ENCODE data around the gene G3BP2.
"Not testable (repeated sequence)": the region's sequence is repeated elsewhere in the genome, so short reads cannot be mapped to it uniquely, and the experiment has no call there.

DNA sequence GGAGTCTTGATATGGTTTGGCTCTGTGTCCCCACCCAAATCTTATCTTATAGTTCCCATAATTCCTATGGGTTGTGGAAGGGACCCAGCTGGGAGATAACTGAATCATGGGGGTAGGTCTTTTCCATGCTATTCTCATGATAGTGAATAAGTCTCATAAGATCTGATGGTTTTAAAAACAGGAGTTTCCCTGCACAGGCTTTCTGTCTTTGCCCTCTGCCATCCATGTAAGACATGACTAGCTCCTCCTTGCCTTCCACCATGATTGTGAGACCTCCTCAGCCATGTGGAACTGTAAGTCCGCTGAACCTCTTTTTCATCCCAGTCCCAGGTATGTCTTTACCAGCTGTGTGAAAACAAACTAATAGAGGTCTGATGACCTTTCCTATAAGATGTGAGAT, 13.9 kb upstream of the G3BP2 start:
- TF ChIP-seq, protein P1, sequence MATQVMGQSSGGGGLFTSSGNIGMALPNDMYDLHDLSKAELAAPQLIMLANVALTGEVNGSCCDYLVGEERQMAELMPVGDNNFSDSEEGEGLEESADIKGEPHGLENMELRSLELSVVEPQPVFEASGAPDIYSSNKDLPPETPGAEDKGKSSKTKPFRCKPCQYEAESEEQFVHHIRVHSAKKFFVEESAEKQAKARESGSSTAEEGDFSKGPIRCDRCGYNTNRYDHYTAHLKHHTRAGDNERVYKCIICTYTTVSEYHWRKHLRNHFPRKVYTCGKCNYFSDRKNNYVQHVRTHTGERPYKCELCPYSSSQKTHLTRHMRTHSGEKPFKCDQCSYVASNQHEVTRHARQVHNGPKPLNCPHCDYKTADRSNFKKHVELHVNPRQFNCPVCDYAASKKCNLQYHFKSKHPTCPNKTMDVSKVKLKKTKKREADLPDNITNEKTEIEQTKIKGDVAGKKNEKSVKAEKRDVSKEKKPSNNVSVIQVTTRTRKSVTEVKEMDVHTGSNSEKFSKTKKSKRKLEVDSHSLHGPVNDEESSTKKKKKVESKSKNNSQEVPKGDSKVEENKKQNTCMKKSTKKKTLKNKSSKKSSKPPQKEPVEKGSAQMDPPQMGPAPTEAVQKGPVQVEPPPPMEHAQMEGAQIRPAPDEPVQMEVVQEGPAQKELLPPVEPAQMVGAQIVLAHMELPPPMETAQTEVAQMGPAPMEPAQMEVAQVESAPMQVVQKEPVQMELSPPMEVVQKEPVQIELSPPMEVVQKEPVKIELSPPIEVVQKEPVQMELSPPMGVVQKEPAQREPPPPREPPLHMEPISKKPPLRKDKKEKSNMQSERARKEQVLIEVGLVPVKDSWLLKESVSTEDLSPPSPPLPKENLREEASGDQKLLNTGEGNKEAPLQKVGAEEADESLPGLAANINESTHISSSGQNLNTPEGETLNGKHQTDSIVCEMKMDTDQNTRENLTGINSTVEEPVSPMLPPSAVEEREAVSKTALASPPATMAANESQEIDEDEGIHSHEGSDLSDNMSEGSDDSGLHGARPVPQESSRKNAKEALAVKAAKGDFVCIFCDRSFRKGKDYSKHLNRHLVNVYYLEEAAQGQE (IDR thresholded peaks at IDR 0.05; ENCODE audit: insufficient read depth in 1 of 2, low read depth in 2 of 2, low read length in 1 of 2): not testable (repeated sequence)
- TF ChIP-seq, protein P2, sequence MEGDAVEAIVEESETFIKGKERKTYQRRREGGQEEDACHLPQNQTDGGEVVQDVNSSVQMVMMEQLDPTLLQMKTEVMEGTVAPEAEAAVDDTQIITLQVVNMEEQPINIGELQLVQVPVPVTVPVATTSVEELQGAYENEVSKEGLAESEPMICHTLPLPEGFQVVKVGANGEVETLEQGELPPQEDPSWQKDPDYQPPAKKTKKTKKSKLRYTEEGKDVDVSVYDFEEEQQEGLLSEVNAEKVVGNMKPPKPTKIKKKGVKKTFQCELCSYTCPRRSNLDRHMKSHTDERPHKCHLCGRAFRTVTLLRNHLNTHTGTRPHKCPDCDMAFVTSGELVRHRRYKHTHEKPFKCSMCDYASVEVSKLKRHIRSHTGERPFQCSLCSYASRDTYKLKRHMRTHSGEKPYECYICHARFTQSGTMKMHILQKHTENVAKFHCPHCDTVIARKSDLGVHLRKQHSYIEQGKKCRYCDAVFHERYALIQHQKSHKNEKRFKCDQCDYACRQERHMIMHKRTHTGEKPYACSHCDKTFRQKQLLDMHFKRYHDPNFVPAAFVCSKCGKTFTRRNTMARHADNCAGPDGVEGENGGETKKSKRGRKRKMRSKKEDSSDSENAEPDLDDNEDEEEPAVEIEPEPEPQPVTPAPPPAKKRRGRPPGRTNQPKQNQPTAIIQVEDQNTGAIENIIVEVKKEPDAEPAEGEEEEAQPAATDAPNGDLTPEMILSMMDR (IDR thresholded peaks at IDR 0.05): not testable (repeated sequence)
- not testable (repeated sequence) for TF ChIP-seq SIN3A (IDR thresholded peaks at IDR 0.05; ENCODE audit: borderline replicate concordance, insufficient read depth, low read depth, low read length)

Measured in Panc1 (cell line).